PC-3 (cell line): ENCODE measurements around the gene LMCD1. TPM values are rescaled to one million over a fixed set of nuclear protein-coding genes. Genes with fewer than 3 reads are reported as not detected.

Source experiments
- ATAC-seq: fragments of 200-7000 bp; cut with Tn5 transposase; 2 replicates; pipeline ENCODE4 v1.9.1; 2020; ENCODE audit warnings: mild to moderate bottlenecking, moderate library complexity
- BruUV-seq: library from RNA; stranded (reverse); fragments of 400-500 nt; replicated peaks from 2 replicates; lab custom pipeline; 2021; lab: Mats Ljungman, UMichigan
- CTCF ChIA-PET: fragments of 300-600 bp; sonication (Branson Sonifier 250); formaldehyde crosslinking; loops from one replicate; lab custom pipeline; 2022; ENCODE audit warnings: antibody characterized with exemption; lab: Charles Lee
- POLR2A ChIA-PET: fragments of 300-600 bp; sonication (Branson Sonifier 250); formaldehyde crosslinking; loops from one replicate; lab custom pipeline; 2022; ENCODE audit warnings: antibody characterized with exemption; ENCODE audit not compliant: unreplicated experiment; lab: Charles Lee
- DNase-seq: peaks from one replicate; pipeline ENCODE4 v3.0.0-alpha.2; 2015
- H2AFZ ChIP-seq: fragments of 300-600 bp; sonication (generic); 2 replicates; pipeline ENCODE4 v1.6.0; 2016; ENCODE audit warnings: antibody characterized with exemption, low read length
- H3F3A ChIP-seq: fragments of 300-600 bp; sonication (generic); one replicate; pipeline ENCODE4 v1.6.0; 2017; ENCODE audit warnings: antibody characterized with exemption, low read length, control low read depth, mild to moderate bottlenecking; ENCODE audit not compliant: unreplicated experiment
- H3K27ac ChIP-seq: fragments of 300-600 bp; sonication (generic); 2 replicates; pipeline ENCODE4 v1.5.1; 2016; ENCODE audit warnings: mild to moderate bottlenecking, low read length
- H3K27me3 ChIP-seq: fragments of 300-600 bp; sonication (generic); 2 replicates; pipeline ENCODE4 v1.6.1; 2016; ENCODE audit warnings: low read length, mixed read lengths
- H3K36me3 ChIP-seq: fragments of 300-600 bp; sonication (generic); 2 replicates; pipeline ENCODE4 v1.6.1; 2016; ENCODE audit warnings: low read depth, mixed run types, low read length, mixed read lengths
- H3K4me1 ChIP-seq: fragments of 300-600 bp; sonication (generic); 2 replicates; pipeline ENCODE4 v1.5.1; 2016; ENCODE audit warnings: low read length; ENCODE audit not compliant: insufficient read depth
- H3K4me2 ChIP-seq: fragments of 300-600 bp; sonication (generic); 2 replicates; pipeline ENCODE4 v1.6.0; 2016; ENCODE audit warnings: low read length
- H3K4me3 ChIP-seq: fragments of 300-600 bp; sonication (generic); 2 replicates; pipeline ENCODE4 v1.5.1; 2016; ENCODE audit warnings: mild to moderate bottlenecking, low read length, mixed read lengths
- H3K79me2 ChIP-seq: fragments of 300-600 bp; sonication (generic); 2 replicates; pipeline ENCODE4 v1.6.1; 2017; ENCODE audit warnings: low read length, mixed read lengths
- H3K9ac ChIP-seq: fragments of 300-600 bp; sonication (generic); 2 replicates; pipeline ENCODE4 v1.6.0; 2016; ENCODE audit warnings: mild to moderate bottlenecking, low read length
- H3K9me2 ChIP-seq: fragments of 300-600 bp; sonication (generic); replicated peaks from 2 replicates; pipeline ENCODE4 v1.6.1; 2016; ENCODE audit warnings: mixed run types, low read length, mixed read lengths
- H3K9me3 ChIP-seq: fragments of 300-600 bp; sonication (generic); 2 replicates; pipeline ENCODE4 v1.6.1; 2016; ENCODE audit warnings: low read length, mixed read lengths
- H4K20me1 ChIP-seq: fragments of 300-600 bp; sonication (generic); 2 replicates; pipeline ENCODE4 v1.6.1; 2016; ENCODE audit warnings: low read length, mixed read lengths
- EZH2 ChIP-seq: fragments of 300-600 bp; sonication (generic); IDR thresholded peaks from one replicate; pipeline ENCODE4 v1.6.1; 2017; ENCODE audit warnings: antibody characterized with exemption, mild to moderate bottlenecking, low read length; ENCODE audit not compliant: unreplicated experiment
- EZH2phosphoT487 ChIP-seq: fragments of 300-600 bp; sonication (generic); IDR thresholded peaks from 2 replicates; pipeline ENCODE4 v1.6.1; 2018; ENCODE audit warnings: mild to moderate bottlenecking, antibody characterized with exemption, low read length, borderline replicate concordance
- intact Hi-C: fragments of 100-400 bp; cut with micrococcal nuclease; formaldehyde crosslinking; loops from 2 replicates; pipeline ENCODE4 v1.9.0; 2023
- total RNA-seq: library from RNA; depleted of rRNA; stranded (reverse); fragments of >200 nt; gene quantifications from 2 replicates; pipeline ENCODE4 v1.2.3, GENCODE V29; 2014
- TF ChIP-seq, protein P1 (sequence below): fragments of 300-600 bp; sonication (generic); conservative IDR thresholded peaks from 2 replicates; pipeline ENCODE4 v1.5.1; 2017; ENCODE audit warnings: antibody characterized with exemption, low read depth, mild to moderate bottlenecking, low read length

Gene LMCD1
- total RNA-seq, 1 experiment from 2014 or later: 9.1 TPM

DNA sequence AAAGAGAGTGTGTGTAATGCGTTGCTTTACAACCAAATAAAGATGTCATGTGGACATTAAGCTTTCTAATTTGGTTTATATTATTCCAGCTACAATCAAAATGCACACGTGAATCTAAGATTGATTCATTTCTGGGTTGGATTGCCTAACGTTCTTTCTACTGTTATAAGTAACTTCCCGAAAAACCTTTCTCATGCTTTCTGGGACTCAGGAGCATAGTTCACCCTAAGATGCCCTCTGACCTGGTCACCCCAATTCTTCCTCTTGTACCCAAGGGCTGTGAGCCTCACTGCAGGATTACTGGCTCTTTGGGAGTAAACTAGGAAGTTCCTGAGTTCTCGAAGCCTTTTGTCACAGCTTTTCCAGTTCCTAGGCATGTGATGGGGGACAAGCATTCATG lies 12.7 kb upstream of the LMCD1 start:
- BruUV-seq: no TSS peak
- Histone ChIP-seq H3K4me1 (peaks cover 29% of the 10 kb centered on the region), H3K27me3 (no peaks in the 10 kb centered on the region), H3K9me2 (no peaks in the 10 kb centered on the region), H2AFZ (no peak overlapping the region), H3F3A (peaks cover 3% of the 10 kb centered on the region), H3K9me3 (no peaks in the 10 kb centered on the region), H3K79me2 (no peaks in the 10 kb centered on the region), H3K9ac (no peak overlapping the region), H3K36me3 (no peaks in the 10 kb centered on the region), H3K4me2 (no peak overlapping the region), H3K4me3 (no peak overlapping the region), H3K27ac (no peak overlapping the region), H4K20me1 (no peaks in the 10 kb centered on the region)
- ChIA-PET POLR2A (interaction anchor here (0.5 kb wide), 1 partner anchor 45 kb away, joined by 4 read pairs; no protein-coding TSS in a partner anchor), CTCF (no interaction called here)
- TF ChIP-seq EZH2phosphoT487: no peak
- TF ChIP-seq, protein P1, sequence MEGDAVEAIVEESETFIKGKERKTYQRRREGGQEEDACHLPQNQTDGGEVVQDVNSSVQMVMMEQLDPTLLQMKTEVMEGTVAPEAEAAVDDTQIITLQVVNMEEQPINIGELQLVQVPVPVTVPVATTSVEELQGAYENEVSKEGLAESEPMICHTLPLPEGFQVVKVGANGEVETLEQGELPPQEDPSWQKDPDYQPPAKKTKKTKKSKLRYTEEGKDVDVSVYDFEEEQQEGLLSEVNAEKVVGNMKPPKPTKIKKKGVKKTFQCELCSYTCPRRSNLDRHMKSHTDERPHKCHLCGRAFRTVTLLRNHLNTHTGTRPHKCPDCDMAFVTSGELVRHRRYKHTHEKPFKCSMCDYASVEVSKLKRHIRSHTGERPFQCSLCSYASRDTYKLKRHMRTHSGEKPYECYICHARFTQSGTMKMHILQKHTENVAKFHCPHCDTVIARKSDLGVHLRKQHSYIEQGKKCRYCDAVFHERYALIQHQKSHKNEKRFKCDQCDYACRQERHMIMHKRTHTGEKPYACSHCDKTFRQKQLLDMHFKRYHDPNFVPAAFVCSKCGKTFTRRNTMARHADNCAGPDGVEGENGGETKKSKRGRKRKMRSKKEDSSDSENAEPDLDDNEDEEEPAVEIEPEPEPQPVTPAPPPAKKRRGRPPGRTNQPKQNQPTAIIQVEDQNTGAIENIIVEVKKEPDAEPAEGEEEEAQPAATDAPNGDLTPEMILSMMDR: no peak
- no peak for TF ChIP-seq EZH2
- intact Hi-C loops: no loop called here
- DNase-seq: no peak
- no peak for ATAC-seq

DNA sequence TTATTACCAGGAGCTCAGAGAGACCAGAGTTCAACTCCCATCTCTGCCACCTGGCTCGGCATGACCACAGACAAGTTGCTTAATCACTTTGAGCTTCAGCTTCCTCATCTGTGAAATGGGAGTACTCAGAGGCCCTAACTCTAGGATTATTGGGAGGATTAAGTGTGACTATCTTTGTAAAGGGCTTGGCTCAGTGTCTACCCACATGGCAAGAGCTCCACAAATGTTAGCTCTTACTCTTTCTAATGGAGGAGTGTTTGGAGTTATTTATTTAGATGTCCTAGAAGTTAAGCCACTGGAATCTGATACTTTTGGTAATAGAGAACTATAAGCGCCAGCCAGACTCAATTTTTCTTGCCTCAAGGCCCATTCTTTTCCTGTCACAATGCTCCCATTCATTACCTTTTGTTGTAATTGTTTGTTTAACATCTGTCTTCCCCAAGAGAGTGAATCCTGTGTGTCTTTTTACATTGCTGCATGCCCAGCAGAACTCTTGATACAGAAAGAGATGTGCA lies 12.3 kb upstream of the LMCD1 start:
- BruUV-seq: no TSS peak
- Histone ChIP-seq H3K79me2 (no peaks in the 10 kb centered on the region), H3F3A (peaks cover 3% of the 10 kb centered on the region), H3K36me3 (no peaks in the 10 kb centered on the region), H3K4me1 (peaks cover 29% of the 10 kb centered on the region), H3K9me2 (no peaks in the 10 kb centered on the region), H3K4me2 (no peak overlapping the region), H3K9ac (no peak overlapping the region), H2AFZ (no peak overlapping the region), H3K27me3 (no peaks in the 10 kb centered on the region), H3K27ac (peak overlapping the region; percentile 13; the same call in 1 of the 2 replicates), H3K4me3 (no peak overlapping the region), H3K9me3 (no peaks in the 10 kb centered on the region), H4K20me1 (no peaks in the 10 kb centered on the region)
- ChIA-PET CTCF (no interaction called here), POLR2A (interaction anchor here (0.5 kb wide), 1 partner anchor 45 kb away, joined by 4 read pairs; no protein-coding TSS in a partner anchor)
- peak; percentile 20; the same call in 1 of the 2 replicates for ATAC-seq
- intact Hi-C loops: no loop called here
- peak; percentile 38 for DNase-seq
- TF ChIP-seq EZH2phosphoT487: no peak
- TF ChIP-seq, protein P1: no peak
- no peak for TF ChIP-seq EZH2

DNA sequence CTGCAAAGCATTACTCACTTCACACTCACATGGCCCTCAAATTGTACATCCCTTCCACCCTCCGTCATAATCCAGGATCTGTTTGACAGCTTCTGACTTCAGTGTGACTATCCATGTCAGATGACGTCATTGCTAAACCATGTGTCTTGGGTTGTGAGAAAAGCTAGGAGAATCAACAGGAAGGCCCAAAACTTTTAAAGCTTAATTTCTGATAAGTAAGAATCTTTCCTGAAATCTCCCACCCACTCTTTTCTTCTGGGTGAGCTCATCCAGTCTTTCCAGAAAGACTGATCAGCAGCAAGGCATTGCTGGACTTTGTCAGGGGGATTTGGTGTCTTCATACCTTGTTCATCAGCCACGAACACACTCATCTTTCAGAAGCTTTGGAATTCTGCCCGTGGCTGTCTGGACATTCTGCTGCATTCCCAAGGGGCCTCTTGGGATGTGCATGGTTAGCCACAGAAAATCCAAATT lies 11.5 kb upstream of the LMCD1 start:
- Histone ChIP-seq H3K9me2 (no peaks in the 10 kb centered on the region), H3K79me2 (no peaks in the 10 kb centered on the region), H3K27me3 (no peaks in the 10 kb centered on the region), H3K4me1 (peaks cover 29% of the 10 kb centered on the region), H3K9ac (no peak overlapping the region), H3K27ac (peak overlapping the region; percentile 38), H3K4me3 (no peak overlapping the region), H3K4me2 (no peak overlapping the region), H3K36me3 (no peaks in the 10 kb centered on the region), H2AFZ (0 out of 2 replicates have a peak overlapping the region, but pooled peaks have one; percentile 39), H4K20me1 (no peaks in the 10 kb centered on the region), H3F3A (peaks cover 3% of the 10 kb centered on the region), H3K9me3 (no peaks in the 10 kb centered on the region)
- ATAC-seq (no peak), DNase-seq (peak; percentile 61)
- no TSS peak for BruUV-seq
- POLR2A ChIA-PET: interaction anchor here (0.6 kb wide), 1 partner anchor 129 kb away, joined by 3 read pairs; no protein-coding TSS in a partner anchor
- CTCF ChIA-PET: no interaction called here
- intact Hi-C loops: no loop called here
- TF ChIP-seq, protein P1: no peak
- TF ChIP-seq EZH2phosphoT487 (no peak), EZH2 (no peak)
